Panc1 (cell line): ENCODE data around the gene FITM2. TPM values are rescaled to one million over a fixed set of nuclear protein-coding genes. Genes with fewer than 3 reads are reported as not detected.

ENCODE experiments used
- ATAC-seq: fragments of 200-7000 bp; cut with Tn5 transposase; 2 replicates; pipeline ENCODE4 v1.9.1; 2020; ENCODE audit warnings: mild to moderate bottlenecking, moderate library complexity
- BruUV-seq: library from RNA; stranded (reverse); fragments of 400-500 nt; replicated peaks from 2 replicates; lab custom pipeline; 2021; lab: Mats Ljungman, UMichigan
- CTCF ChIA-PET: fragments of 300-600 bp; sonication (Branson Sonifier 250); formaldehyde crosslinking; loops from one replicate; lab custom pipeline; 2022; ENCODE audit warnings: antibody characterized with exemption; lab: Charles Lee
- POLR2A ChIA-PET: fragments of 300-600 bp; sonication (Branson Sonifier 250); formaldehyde crosslinking; loops from one replicate; lab custom pipeline; 2022; ENCODE audit warnings: antibody characterized with exemption; lab: Charles Lee
- DNase-seq: peaks from one replicate; pipeline ENCODE4 v3.0.0-alpha.2; 2010; ENCODE audit warnings: low read depth, low spot score
- H3K27ac ChIP-seq: 2 replicates; pipeline ENCODE4 v1.5.1; 2011; ENCODE audit warnings: mild to moderate bottlenecking, low read length, inconsistent platforms
- H3K27me3 ChIP-seq: fragments of 200-500 bp; sonication (Bioruptor generic); 2 replicates; pipeline ENCODE4 v1.6.0; 2014; ENCODE audit warnings: low read length, inconsistent platforms; ENCODE audit not compliant: control insufficient read depth, insufficient read depth
- H3K36me3 ChIP-seq: fragments of 200-500 bp; sonication (Bioruptor generic); 2 replicates; pipeline ENCODE4 v1.5.1; 2014; ENCODE audit warnings: inconsistent platforms, mild to moderate bottlenecking, low read length, moderate library complexity; ENCODE audit not compliant: control insufficient read depth, insufficient read depth
- H3K4me1 ChIP-seq: 2 replicates; pipeline ENCODE4 v1.5.1; 2011; ENCODE audit warnings: inconsistent platforms, mild to moderate bottlenecking, low read length, moderate library complexity; ENCODE audit not compliant: control insufficient read depth, insufficient read depth
- H3K4me3 ChIP-seq, 2 experiments: 2 replicates each; pipeline ENCODE4 v1.5.1; 2011 to 2012; ENCODE audit warnings: low read depth in 2 of 2, low read length in 2 of 2, mild to moderate bottlenecking in 2 of 2, inconsistent platforms in 1 of 2, moderate library complexity in 1 of 2
- H3K9me3 ChIP-seq: fragments of 200-500 bp; sonication (Bioruptor generic); 2 replicates; pipeline ENCODE4 v1.5.1; 2014; ENCODE audit warnings: low read depth, mild to moderate bottlenecking, inconsistent platforms, low read length, moderate library complexity; ENCODE audit not compliant: control insufficient read depth, insufficient read depth
- CTCF ChIP-seq: fragments of 450-650 bp; IDR thresholded peaks from 2 replicates; pipeline ENCODE4 v1.5.1; 2017; ENCODE audit warnings: mild to moderate bottlenecking
- POLR2AphosphoS5 ChIP-seq: IDR thresholded peaks from 2 replicates; pipeline ENCODE4 v1.6.1; 2012; ENCODE audit warnings: mild to moderate bottlenecking, low read depth, low read length, moderate library complexity
- SIN3A ChIP-seq: IDR thresholded peaks from 2 replicates; pipeline ENCODE4 v1.6.1; 2012; ENCODE audit warnings: low read depth, mild to moderate bottlenecking, low read length, moderate library complexity, borderline replicate concordance; ENCODE audit not compliant: insufficient read depth
- TCF7L2 ChIP-seq: IDR thresholded peaks from 2 replicates; pipeline ENCODE4 v1.6.1; 2011; ENCODE audit warnings: mild to moderate bottlenecking, low read depth, low read length, inconsistent platforms
- in situ Hi-C: cut with HindIII; loops from 2 replicates; pipeline ENCODE4 v1.10.0; 2016; ENCODE audit warnings: low sequenced_read_pairs, low pct_unique_long_range_greater_than_20kb
- intact Hi-C: fragments of 100-400 bp; cut with micrococcal nuclease; formaldehyde crosslinking; loops from one replicate; pipeline ENCODE4 v1.10.0; 2022; ENCODE audit not compliant: unreplicated experiment
- total RNA-seq: library from RNA; stranded (reverse); gene quantifications from one replicate; pipeline ENCODE4 v1.2.1, GENCODE V29; 2021; ENCODE audit not compliant: unreplicated experiment
- TF ChIP-seq, protein P1 (sequence below), 2 experiments: IDR thresholded peaks; 2 replicates each; pipeline ENCODE4 v1.6.1; 2011 to 2012; ENCODE audit warnings: low read depth in 2 of 2, control low read depth in 1 of 2, low read length in 1 of 2, mild to moderate bottlenecking in 1 of 2, moderate library complexity in 1 of 2; ENCODE audit not compliant: insufficient read depth in 1 of 2

Gene FITM2
- total RNA-seq, 1 experiment from 2014 or later = 10.5 TPM

- in situ Hi-C loops = no loop called here
- intact Hi-C loops = no loop called here
- H3K4me3 ChIP-seq = no peak overlapping the region
- BruUV-seq = no TSS peak
- no peaks in the 10 kb centered on the region for H3K27me3 ChIP-seq
- CTCF ChIA-PET = no interaction called here
- H3K9me3 ChIP-seq = no peaks in the 10 kb centered on the region
- no peak overlapping the region for H3K27ac ChIP-seq
- no peaks in the 10 kb centered on the region for H3K36me3 ChIP-seq
- TF ChIP-seq TCF7L2 = no peak
- no peaks in the 10 kb centered on the region for H3K4me1 ChIP-seq
- POLR2A ChIA-PET = no interaction called here
- ATAC-seq = no peak
- DNase-seq = no peak
These were observed 39.6 kb upstream of the FITM2 start for GRCh38 chr20:44350567-44350966.

GRCh38 chr20:44349349-44349748 lies 38.3 kb upstream of the FITM2 start:
- TF ChIP-seq, protein P1, sequence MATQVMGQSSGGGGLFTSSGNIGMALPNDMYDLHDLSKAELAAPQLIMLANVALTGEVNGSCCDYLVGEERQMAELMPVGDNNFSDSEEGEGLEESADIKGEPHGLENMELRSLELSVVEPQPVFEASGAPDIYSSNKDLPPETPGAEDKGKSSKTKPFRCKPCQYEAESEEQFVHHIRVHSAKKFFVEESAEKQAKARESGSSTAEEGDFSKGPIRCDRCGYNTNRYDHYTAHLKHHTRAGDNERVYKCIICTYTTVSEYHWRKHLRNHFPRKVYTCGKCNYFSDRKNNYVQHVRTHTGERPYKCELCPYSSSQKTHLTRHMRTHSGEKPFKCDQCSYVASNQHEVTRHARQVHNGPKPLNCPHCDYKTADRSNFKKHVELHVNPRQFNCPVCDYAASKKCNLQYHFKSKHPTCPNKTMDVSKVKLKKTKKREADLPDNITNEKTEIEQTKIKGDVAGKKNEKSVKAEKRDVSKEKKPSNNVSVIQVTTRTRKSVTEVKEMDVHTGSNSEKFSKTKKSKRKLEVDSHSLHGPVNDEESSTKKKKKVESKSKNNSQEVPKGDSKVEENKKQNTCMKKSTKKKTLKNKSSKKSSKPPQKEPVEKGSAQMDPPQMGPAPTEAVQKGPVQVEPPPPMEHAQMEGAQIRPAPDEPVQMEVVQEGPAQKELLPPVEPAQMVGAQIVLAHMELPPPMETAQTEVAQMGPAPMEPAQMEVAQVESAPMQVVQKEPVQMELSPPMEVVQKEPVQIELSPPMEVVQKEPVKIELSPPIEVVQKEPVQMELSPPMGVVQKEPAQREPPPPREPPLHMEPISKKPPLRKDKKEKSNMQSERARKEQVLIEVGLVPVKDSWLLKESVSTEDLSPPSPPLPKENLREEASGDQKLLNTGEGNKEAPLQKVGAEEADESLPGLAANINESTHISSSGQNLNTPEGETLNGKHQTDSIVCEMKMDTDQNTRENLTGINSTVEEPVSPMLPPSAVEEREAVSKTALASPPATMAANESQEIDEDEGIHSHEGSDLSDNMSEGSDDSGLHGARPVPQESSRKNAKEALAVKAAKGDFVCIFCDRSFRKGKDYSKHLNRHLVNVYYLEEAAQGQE (IDR thresholded peaks at IDR 0.05; ENCODE audit: insufficient read depth in 1 of 2, low read depth in 2 of 2, low read length in 1 of 2) = no peak
- TF ChIP-seq SIN3A (no peak), CTCF (no peak), POLR2AphosphoS5 (no peak), TCF7L2 (no peak)
- POLR2A ChIA-PET = no interaction called here
- CTCF ChIA-PET = no interaction called here
- Histone ChIP-seq H3K9me3 (no peaks in the 10 kb centered on the region), H3K4me3 (no peak overlapping the region), H3K36me3 (no peaks in the 10 kb centered on the region), H3K27ac (no peak overlapping the region), H3K27me3 (no peaks in the 10 kb centered on the region), H3K4me1 (no peaks in the 10 kb centered on the region)
- in situ Hi-C loops (no loop called here), intact Hi-C loops (no loop called here)
- no TSS peak for BruUV-seq
- DNase-seq (no peak), ATAC-seq (no peak)

- no TSS peak for BruUV-seq
- H3K27me3 ChIP-seq = no peaks in the 10 kb centered on the region
These were observed 37.2 kb upstream of the FITM2 start for GRCh38 chr20:44348168-44348659.

More at GRCh38 chr20:44348168-44348659, 37.2 kb upstream of the FITM2 start:
- no peak for TF ChIP-seq CTCF
- TF ChIP-seq, protein P1 (IDR thresholded peaks at IDR 0.05; ENCODE audit: insufficient read depth in 1 of 2, low read depth in 2 of 2, low read length in 1 of 2) = no peak
- TF ChIP-seq SIN3A = no peak
- no peak for TF ChIP-seq TCF7L2
- TF ChIP-seq POLR2AphosphoS5 = no peak
- no peak overlapping the region for H3K4me3 ChIP-seq
- no peaks in the 10 kb centered on the region for H3K36me3 ChIP-seq
- H3K4me1 ChIP-seq = no peaks in the 10 kb centered on the region
- no peak for DNase-seq
- CTCF ChIA-PET = no interaction called here
- no peaks in the 10 kb centered on the region for H3K9me3 ChIP-seq
- POLR2A ChIA-PET = interaction anchor here (0.6 kb wide), 1 partner anchor 22 kb away, joined by 3 read pairs; no protein-coding TSS in a partner anchor
- in situ Hi-C loops = no loop called here
- intact Hi-C loops = no loop called here
- H3K27ac ChIP-seq = no peak overlapping the region
- no peak for ATAC-seq
